C4-2B (cell line): ENCODE data around the gene RAPGEF4.

Experiments used
- H3K27ac ChIP-seq: fragments of 450-650 bp; 2 replicates; pipeline ENCODE4 v1.5.1; 2017
- ZFX ChIP-seq: fragments of 450-650 bp; IDR thresholded peaks from 2 replicates; pipeline ENCODE4 v1.6.1; 2017
- TF ChIP-seq, protein P1 (sequence below): fragments of 450-650 bp; conservative IDR thresholded peaks from 2 replicates; pipeline ENCODE4 v1.5.1; 2017; ENCODE audit warnings: mild to moderate bottlenecking

The RAPGEF4 gene

DNA sequence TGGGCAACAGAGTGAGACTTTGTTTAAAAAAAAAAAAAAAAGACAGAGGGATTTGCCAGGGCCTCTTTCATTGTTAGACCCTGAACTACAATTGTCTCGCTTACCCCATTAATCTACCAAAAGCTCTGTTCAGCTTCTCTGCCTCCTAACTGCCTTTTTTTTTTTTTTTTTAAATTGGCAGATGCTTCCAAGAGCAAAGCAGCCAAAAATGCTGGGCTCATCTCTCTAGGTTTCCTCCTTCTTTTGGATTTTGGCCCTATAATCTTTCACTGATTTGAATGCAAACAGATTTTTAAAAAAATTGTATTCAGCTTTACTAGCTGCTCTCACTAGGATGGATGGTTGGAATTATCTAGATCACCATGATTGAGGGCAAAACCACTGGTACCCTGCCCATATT, 33.2 kb upstream of the RAPGEF4 start:
- H3K27ac ChIP-seq = no peak overlapping the region
- TF ChIP-seq ZFX = no peak
- TF ChIP-seq, protein P1, sequence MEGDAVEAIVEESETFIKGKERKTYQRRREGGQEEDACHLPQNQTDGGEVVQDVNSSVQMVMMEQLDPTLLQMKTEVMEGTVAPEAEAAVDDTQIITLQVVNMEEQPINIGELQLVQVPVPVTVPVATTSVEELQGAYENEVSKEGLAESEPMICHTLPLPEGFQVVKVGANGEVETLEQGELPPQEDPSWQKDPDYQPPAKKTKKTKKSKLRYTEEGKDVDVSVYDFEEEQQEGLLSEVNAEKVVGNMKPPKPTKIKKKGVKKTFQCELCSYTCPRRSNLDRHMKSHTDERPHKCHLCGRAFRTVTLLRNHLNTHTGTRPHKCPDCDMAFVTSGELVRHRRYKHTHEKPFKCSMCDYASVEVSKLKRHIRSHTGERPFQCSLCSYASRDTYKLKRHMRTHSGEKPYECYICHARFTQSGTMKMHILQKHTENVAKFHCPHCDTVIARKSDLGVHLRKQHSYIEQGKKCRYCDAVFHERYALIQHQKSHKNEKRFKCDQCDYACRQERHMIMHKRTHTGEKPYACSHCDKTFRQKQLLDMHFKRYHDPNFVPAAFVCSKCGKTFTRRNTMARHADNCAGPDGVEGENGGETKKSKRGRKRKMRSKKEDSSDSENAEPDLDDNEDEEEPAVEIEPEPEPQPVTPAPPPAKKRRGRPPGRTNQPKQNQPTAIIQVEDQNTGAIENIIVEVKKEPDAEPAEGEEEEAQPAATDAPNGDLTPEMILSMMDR = no peak

DNA sequence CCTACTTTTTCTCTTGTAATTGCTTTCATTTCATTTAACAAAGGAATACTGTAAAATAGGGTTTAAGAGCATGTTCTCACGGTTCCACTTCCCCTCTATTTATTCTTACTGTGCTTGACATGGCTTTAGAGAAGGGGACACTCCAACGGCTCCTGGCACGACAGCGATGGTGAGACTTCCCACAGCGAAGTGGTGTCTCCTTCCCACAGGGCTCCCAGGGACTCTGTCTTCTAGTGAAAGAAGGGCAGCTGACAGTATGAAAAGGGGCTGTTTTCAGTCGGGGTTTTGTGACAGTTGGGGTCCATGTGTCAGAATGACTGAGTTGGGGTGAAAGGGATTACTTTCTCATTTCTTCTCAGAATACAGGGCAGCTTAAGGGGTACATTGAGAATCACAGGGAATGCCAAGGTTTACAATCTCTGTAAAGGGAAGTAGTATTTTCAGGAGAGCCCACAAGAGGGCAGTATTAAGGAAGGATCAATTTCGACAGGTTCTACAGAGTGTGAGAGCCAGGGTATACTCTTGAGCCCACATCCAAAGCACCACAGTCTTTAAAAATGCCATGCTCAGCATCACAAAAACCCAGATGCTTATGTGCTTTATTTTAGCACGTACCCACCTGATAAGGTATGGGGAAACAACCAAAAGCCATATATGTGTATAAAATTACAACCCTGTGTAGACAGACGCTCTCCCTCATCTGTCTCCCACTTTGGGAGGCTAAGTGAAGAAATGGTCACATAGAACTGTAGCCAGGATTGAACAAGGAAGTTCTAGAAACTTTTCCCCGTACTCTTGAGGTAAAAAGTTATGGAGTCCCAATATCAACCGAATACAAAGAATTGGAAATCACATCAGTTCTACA, 31.3 kb upstream of the RAPGEF4 start:
- H3K27ac ChIP-seq = no peak overlapping the region
- TF ChIP-seq ZFX = no peak
- TF ChIP-seq, protein P1 = peak; percentile 76

DNA sequence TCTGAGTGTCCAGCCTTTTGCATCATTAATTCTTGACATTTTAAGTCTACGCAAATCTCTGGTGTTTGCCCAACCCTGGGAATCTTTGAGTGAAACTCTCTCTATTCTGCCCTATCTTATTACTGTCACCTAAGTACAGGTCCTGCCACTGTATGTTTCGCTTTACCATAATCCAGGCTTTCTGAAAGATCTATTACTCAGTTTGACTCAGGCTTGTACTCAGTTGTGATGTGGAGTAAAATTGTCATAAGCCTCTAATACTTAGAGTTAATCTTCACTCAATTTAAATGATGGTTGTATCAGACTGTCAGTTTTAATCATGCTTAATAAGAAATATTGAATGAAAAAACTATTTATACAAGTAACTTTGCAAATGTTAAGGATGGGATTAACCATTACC, 30.3 kb upstream of the RAPGEF4 start:
- no peak overlapping the region for H3K27ac ChIP-seq
- TF ChIP-seq ZFX = no peak
- TF ChIP-seq, protein P1 = no peak

DNA sequence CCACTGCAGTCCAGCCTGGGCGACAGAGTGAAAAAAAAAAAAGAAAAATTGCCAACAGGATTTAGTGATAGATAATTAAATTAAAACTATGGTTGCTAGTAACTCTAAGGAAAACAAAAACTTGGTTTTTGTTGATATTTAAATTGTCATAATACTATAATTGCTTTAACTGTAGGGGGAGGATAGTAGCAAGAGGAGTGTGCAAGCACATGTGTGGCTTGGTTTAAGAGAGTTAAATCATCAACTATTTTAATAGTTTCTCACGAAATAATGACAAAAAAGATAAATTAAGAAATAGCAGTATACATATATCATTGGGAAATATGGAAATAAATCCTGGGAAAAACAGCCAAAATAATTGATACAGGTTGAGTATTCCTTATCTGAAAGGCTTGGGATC, 27.4 kb upstream of the RAPGEF4 start:
- TF ChIP-seq, protein P1 = no peak
- no peak for TF ChIP-seq ZFX
- H3K27ac ChIP-seq = no peak overlapping the region

DNA sequence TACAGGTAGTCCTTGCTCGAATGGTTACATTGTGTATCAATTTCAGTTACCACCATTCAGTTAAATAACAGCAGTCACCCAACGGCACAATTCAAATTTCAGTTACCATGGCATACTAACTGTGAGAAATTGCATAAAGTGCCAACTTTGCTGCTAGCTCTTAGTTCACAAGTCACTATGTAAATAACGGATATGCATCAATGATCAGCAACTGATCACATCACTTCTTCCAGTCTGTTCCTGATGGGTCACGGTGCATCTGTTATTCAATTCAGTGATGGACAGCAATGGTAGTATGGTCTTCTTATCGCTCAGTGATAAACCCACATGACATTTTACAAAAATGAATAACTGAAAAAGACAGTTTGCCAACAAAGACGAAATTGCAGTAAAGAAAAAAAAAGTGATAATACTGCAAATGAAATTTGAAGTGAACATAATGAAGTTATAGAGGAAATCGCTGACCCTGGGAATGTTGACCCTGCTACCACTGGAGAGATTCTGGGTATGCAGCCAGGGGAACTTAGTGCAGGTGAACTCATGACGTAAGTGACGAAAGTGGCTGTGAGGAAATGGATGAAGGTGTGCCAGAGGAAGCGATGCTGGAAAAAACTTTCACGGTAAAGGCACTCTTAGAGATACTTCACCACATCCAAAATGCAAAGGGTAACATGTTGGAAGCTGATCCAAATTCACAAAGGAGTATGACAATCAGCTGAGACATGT, 25.9 kb upstream of the RAPGEF4 start:
- TF ChIP-seq, protein P1 = no peak
- no peak for TF ChIP-seq ZFX
- no peak overlapping the region for H3K27ac ChIP-seq

DNA sequence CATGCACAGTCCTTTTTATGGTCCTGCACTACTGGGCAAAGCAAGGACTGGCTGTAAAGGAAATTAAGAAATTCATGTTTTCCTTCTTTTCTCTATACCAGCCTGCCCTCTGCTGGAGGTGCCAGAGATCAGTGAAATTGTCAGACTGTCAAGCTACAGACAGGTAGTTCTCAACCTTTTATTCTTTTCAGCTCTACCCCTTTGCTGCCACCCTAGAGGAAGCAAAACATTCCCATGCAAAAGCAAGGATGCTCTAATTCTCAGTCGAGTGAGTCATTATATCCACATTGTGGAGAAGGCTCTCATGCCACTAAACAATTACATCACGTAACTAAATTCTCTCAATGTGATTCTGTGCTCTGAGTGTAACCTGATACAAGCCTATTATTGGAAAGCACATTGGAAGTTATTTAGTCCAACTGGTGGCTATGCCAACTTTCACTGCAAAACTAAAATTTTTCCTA, 25.0 kb upstream of the RAPGEF4 start:
- no peak overlapping the region for H3K27ac ChIP-seq
- TF ChIP-seq, protein P1 = peak; percentile 84
- no peak for TF ChIP-seq ZFX

DNA sequence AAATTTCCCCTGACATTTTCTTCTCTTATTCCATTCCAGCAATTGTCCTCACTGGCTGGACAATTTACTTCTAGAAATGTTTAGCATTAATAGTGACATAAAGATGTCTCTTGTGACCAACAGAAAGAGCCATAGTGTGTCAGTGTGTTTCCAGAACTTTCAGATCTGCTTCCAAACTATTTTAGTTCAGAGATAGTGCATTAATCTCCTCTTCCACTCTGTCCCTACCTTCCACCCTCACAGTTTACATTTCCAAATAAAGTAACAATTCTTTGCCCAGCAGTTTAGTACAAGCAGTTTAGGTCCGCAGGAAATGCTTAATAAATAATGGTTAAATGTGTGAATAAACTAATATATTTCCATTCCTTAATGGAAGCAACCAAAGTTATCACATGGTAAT, 24.5 kb upstream of the RAPGEF4 start:
- TF ChIP-seq ZFX = no peak
- TF ChIP-seq, protein P1 = no peak
- no peak overlapping the region for H3K27ac ChIP-seq
